ENCODE data around the gene KDM4F. TPM values are rescaled to one million over a fixed set of nuclear protein-coding genes. Genes with fewer than 3 reads are reported as not detected.

The KDM4F gene
- total RNA-seq, 1 experiment from 2014 or later = not detected

DNA sequence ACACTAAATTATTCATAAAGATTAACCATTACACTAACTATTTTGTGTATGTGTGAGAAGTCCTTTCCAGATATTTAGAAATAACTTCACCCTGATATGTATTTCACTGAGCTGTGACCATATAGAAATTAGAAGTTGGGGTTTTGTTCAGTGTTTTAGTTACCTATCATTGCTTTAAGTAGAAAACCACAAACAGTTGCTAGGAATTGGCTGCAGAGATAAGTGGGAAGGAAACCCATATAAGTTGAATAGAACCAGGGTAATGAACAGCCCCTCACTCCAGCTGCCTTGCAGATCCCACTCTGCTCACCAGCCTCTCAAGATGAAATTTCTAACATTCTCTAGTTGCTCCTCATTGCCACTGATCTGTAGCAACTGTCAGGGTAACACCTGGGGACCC, 27.8 kb downstream of the KDM4F start (continued):
- no peak for TF ChIP-seq ZNF274 (IDR thresholded peaks at IDR 0.05; ENCODE audit: low read depth, low read length)
- no peak for TF ChIP-seq REST (IDR thresholded peaks at IDR 0.05; ENCODE audit: low read depth)
- no peak for TF ChIP-seq CBX3 (IDR thresholded peaks at IDR 0.05; ENCODE audit: low read depth)

- CTCF ChIA-PET = no interaction called here
- no peak overlapping the region for H3K27ac ChIP-seq (ENCODE audit: low read depth, low read length)
- H3K9ac ChIP-seq (ENCODE audit: low read length) = no peak overlapping the region
- TF ChIP-seq CTCF (IDR thresholded peaks at IDR 0.05 in 2 of 3, conservative IDR thresholded peaks at IDR 0.05 in 1 of 3; ENCODE audit: borderline replicate concordance in 1 of 3, insufficient read depth in 1 of 3, low read depth in 2 of 3, low read length in 2 of 3) (no peak), REST (IDR thresholded peaks at IDR 0.05; ENCODE audit: low read depth) (no peak)
- H4K20me1 ChIP-seq (ENCODE audit: insufficient read depth) = no peaks in the 10 kb centered on the region
- ATAC-seq = no peak
- H3K9me3 ChIP-seq (ENCODE audit: control insufficient read depth in 1 of 2, insufficient read depth in 1 of 2, low read depth in 1 of 2, low read length in 2 of 2) = no peaks in the 10 kb centered on the region
- no TSS peak for BruUV-seq (replicated peaks)
- RAD21 ChIA-PET (ENCODE audit: low non-redundant PET in 1 of 2, low total read pairs in 2 of 2, uncharacterized antibody in 2 of 2, unreplicated experiment in 2 of 2) = no interaction called here
- DNase-seq (ENCODE audit: low read depth, low spot score) = no peak
- intact Hi-C loops (cut with micrococcal nuclease) = no loop called here
- H3K4me3 ChIP-seq (replicated peaks in 1 of 2; ENCODE audit: low read depth in 1 of 2, low read length in 2 of 2) = no peak overlapping the region
- POLR2A ChIA-PET = interaction anchor here (1.0 kb wide), 1 partner anchor 12 kb away, joined by 4 read pairs; the partner anchor contains the start of gene SRSF8
- no peaks in the 10 kb centered on the region for H3K79me2 ChIP-seq (ENCODE audit: insufficient read depth, low read length)
- no peak overlapping the region for H3K4me2 ChIP-seq (ENCODE audit: low read length)
- peaks cover 19 to 30% of the 10 kb centered on the region in 2 experiments for H3K4me1 ChIP-seq (ENCODE audit: control insufficient read depth in 1 of 2, insufficient read depth in 2 of 2, low read length in 2 of 2)
- no peaks in the 10 kb centered on the region; the same call in 1 of the 2 replicates for H3K27me3 ChIP-seq (ENCODE audit: insufficient read depth, low read length)
- H2AFZ ChIP-seq (ENCODE audit: low read depth, low read length, poor library complexity, severe bottlenecking) = no peak overlapping the region
- H3K36me3 ChIP-seq (ENCODE audit: control insufficient read depth in 1 of 2, insufficient read depth in 2 of 2, low read length in 2 of 2) = no peaks in the 10 kb centered on the region
- H3K9me2 ChIP-seq (ENCODE audit: insufficient read depth) = no peaks in the 10 kb centered on the region
These were observed 29.3 kb downstream of the KDM4F start for GRCh38 chr11:95078526-95078925.

Measured in HCT116 (cell line).